Activated B cell treated with CpG ODN at 0.5 μM for 24 hours (primary cell): ENCODE data around the gene UBE2E3. TPM values are rescaled to one million over a fixed set of nuclear protein-coding genes. Genes with fewer than 3 reads are reported as not detected.

Experiments
- ATAC-seq: fragments of 200-7000 bp; cut with Tn5 transposase; one replicate; pipeline ENCODE4 v1.10.0; 2021; ENCODE audit warnings: low read depth, mild to moderate bottlenecking, moderate library complexity
- CTCF ChIA-PET: fragments of 350-600 bp; sonication (Branson Sonifier 250); formaldehyde crosslinking; loops from one replicate; lab custom pipeline; 2021; ENCODE audit warnings: antibody characterized with exemption; lab: Charles Lee
- POLR2A ChIA-PET: fragments of 350-600 bp; sonication (Branson Sonifier 250); formaldehyde crosslinking; loops from one replicate; lab custom pipeline; 2021; ENCODE audit warnings: antibody characterized with exemption; lab: Charles Lee
- DNase-seq: peaks from one replicate; pipeline ENCODE4 v3.0.0; 2022
- H3K27ac Mint-ChIP-seq: one replicate; pipeline ENCODE4 v1.8.0; 2020; ENCODE audit warnings: mixed read lengths
- H3K27me3 Mint-ChIP-seq: one replicate; pipeline ENCODE4 v1.8.0; 2021; ENCODE audit warnings: mixed read lengths
- H3K36me3 Mint-ChIP-seq: one replicate; pipeline ENCODE4 v1.8.0; 2021; ENCODE audit warnings: low read depth, mixed read lengths
- H3K4me1 Mint-ChIP-seq: one replicate; pipeline ENCODE4 v1.8.0; 2021; ENCODE audit warnings: mixed read lengths
- H3K4me3 Mint-ChIP-seq: one replicate; pipeline ENCODE4 v1.8.0; 2020; ENCODE audit warnings: mild to moderate bottlenecking, mixed read lengths
- H3K9me3 Mint-ChIP-seq: one replicate; pipeline ENCODE4 v1.8.0; 2020; ENCODE audit warnings: mixed read lengths
- intact Hi-C: fragments of 100-400 bp; cut with micrococcal nuclease; formaldehyde crosslinking; loops from one replicate; pipeline ENCODE4 v1.15.1; 2024
- total RNA-seq: library from RNA; stranded (reverse); gene quantifications from 2 replicates; pipeline ENCODE4 v1.2.3, GENCODE V29; 2022
- TF ChIP-seq, protein P1 (sequence below): fragments of 200-600 bp; IDR thresholded peaks from one replicate; pipeline ENCODE4 v1.8.0; 2022; ENCODE audit warnings: antibody characterized with exemption, mild to moderate bottlenecking

Gene UBE2E3
- total RNA-seq, 1 donor from 2014 or later: 33.6 TPM

DNA sequence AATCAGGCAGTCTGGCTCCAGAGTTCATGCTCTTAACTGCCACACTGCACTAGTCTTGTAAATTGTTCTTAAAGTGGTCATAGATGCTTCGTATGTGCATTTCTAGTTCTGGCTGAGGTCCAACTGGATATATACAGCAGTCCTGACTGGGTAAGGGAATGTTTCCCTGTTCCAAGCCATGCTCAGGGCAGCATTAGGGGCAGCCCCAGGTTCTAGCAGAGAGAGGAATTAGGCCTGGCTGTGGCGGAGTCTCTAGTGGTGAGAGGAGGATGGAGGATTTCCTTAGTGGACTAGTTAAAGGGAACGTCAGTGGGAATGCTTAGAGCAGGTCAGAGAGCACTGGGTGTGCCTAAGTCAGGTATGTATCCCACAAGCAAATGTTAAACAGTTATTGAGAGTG, 28.0 kb downstream of the UBE2E3 start:
- TF ChIP-seq, protein P1, sequence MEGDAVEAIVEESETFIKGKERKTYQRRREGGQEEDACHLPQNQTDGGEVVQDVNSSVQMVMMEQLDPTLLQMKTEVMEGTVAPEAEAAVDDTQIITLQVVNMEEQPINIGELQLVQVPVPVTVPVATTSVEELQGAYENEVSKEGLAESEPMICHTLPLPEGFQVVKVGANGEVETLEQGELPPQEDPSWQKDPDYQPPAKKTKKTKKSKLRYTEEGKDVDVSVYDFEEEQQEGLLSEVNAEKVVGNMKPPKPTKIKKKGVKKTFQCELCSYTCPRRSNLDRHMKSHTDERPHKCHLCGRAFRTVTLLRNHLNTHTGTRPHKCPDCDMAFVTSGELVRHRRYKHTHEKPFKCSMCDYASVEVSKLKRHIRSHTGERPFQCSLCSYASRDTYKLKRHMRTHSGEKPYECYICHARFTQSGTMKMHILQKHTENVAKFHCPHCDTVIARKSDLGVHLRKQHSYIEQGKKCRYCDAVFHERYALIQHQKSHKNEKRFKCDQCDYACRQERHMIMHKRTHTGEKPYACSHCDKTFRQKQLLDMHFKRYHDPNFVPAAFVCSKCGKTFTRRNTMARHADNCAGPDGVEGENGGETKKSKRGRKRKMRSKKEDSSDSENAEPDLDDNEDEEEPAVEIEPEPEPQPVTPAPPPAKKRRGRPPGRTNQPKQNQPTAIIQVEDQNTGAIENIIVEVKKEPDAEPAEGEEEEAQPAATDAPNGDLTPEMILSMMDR: no peak
- Mint-ChIP-seq H3K27ac (no peak overlapping the region), H3K4me3 (no peak overlapping the region), H3K4me1 (peaks cover 20% of the 10 kb centered on the region), H3K36me3 (no peaks in the 10 kb centered on the region), H3K27me3 (no peaks in the 10 kb centered on the region), H3K9me3 (no peaks in the 10 kb centered on the region)
- no peak for ATAC-seq
- DNase-seq: no peak
- CTCF ChIA-PET: no interaction called here
- POLR2A ChIA-PET: no interaction called here
- intact Hi-C loops: no loop called here

DNA sequence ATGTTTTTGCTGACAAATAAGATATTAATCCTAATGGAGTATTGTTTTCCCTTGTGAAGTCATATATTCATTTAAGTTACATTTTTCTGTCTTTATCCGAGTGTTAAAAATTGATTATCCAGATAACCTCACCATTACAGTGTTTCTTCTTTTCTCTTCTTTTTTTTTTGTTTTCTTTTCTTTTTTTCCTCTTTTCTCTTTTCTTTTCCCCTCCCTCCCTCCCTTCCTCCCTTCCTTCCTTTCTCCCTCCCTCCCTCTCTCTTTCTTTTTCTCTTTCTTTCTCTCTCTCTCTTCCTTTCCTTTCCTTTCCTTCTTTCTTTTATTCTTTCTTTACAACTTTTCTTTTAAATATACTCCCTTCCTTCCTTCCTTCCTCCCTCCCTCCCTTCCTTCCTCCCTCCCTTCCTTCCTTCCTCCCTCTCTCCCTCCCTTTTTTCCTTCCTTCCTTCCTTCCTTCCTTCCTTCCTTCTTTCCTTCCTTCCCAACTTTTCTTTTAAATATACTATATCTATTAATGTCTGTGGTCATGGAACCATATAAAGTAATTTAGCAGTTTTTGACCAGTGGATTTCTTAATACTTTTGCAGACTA, 40.9 kb downstream of the UBE2E3 start:
- intact Hi-C loops: no loop called here
- Mint-ChIP-seq H3K36me3 (no peaks in the 10 kb centered on the region), H3K9me3 (no peaks in the 10 kb centered on the region), H3K4me3 (no peak overlapping the region), H3K27ac (no peak overlapping the region), H3K4me1 (peaks cover 3% of the 10 kb centered on the region), H3K27me3 (no peaks in the 10 kb centered on the region)
- POLR2A ChIA-PET: no interaction called here
- TF ChIP-seq, protein P1: no peak
- DNase-seq (no peak), ATAC-seq (no peak)
- CTCF ChIA-PET: no interaction called here

DNA sequence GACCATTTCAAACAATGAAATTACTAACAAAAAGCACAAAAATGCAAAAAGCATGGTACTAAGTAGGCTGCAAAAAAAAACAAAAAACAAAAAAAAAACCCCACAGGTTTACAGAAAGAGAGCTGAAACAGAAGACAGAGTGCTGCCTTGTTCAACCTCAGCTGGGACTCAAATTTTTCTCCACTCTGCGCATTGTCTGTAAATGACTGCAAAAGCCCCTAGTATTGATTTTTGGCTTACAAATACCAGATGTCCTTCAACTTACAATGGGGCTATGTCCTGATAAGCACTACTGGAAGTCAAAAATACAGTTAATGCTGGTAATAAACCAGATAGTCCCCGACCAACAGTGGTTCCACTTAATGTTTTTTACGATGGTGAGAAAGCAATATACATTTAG, 42.2 kb downstream of the UBE2E3 start:
- Mint-ChIP-seq H3K27ac (no peak overlapping the region), H3K4me3 (no peak overlapping the region), H3K9me3 (no peaks in the 10 kb centered on the region), H3K27me3 (no peaks in the 10 kb centered on the region), H3K36me3 (no peaks in the 10 kb centered on the region), H3K4me1 (peaks cover 3% of the 10 kb centered on the region)
- DNase-seq: no peak
- intact Hi-C loops: no loop called here
- TF ChIP-seq, protein P1: no peak
- no peak for ATAC-seq
- POLR2A ChIA-PET: no interaction called here
- CTCF ChIA-PET: no interaction called here

DNA sequence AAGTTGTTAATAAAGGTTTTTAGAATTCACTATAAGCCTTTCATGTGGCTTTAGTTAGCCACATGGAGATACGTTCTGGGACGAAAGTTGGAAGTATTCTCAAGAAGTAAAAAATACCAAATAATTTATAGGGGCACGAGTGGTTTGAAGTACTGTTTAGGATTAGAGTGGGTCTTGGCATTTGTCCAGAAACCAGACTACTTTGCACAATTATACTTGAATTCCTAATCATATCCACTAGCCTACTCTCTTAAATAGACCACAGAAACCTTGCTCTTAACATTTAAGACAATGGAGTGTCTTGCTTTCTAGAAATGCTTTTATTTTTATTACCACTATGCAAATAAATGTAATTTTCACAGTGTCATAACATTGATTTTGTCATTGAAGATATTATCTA, 44.6 kb downstream of the UBE2E3 start:
- no peaks in the 10 kb centered on the region for H3K4me1 Mint-ChIP-seq
- no peak overlapping the region for H3K27ac Mint-ChIP-seq
- ATAC-seq (no peak), DNase-seq (no peak)
- TF ChIP-seq, protein P1: no peak
- ChIA-PET CTCF (no interaction called here), POLR2A (no interaction called here)
- intact Hi-C loops: no loop called here
- no peak overlapping the region for H3K4me3 Mint-ChIP-seq
- no peaks in the 10 kb centered on the region for H3K36me3 Mint-ChIP-seq
- no peaks in the 10 kb centered on the region for H3K27me3 Mint-ChIP-seq
- H3K9me3 Mint-ChIP-seq: no peaks in the 10 kb centered on the region

DNA sequence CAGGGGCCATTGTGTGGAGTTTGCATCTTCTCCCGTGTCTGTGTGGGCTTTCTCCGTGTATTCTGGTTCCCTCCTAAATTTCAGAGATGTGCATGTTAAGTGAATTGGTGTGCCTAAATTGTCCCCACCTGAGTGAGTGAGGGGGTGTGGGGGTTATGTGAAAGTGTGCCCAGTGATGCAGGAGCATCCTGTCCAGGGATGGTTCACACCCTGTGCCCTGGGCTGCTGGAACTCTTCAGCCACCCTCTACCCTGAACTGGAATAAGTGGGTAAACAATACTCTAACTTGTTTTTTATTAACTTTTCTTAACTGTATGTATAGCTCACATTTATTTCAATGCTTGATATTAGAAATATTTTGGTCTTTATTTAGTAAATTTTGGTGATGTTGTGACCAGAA, 56.0 kb downstream of the UBE2E3 start:
- Mint-ChIP-seq H3K4me3 (no peak overlapping the region), H3K9me3 (no peaks in the 10 kb centered on the region), H3K27ac (no peak overlapping the region), H3K27me3 (no peaks in the 10 kb centered on the region), H3K4me1 (peaks cover 6% of the 10 kb centered on the region), H3K36me3 (peaks cover 5% of the 10 kb centered on the region)
- ATAC-seq: no peak
- no peak for DNase-seq
- ChIA-PET POLR2A (no interaction called here), CTCF (no interaction called here)
- intact Hi-C loops: no loop called here
- TF ChIP-seq, protein P1: no peak
